Spinal cord (tissue), 10 donors: ENCODE data around the gene FAM181A. TPM values are rescaled to one million over a fixed set of nuclear protein-coding genes. Genes with fewer than 3 reads are reported as not detected.

Experiments
- DNase-seq, 6 donors: peaks; one replicate each; pipeline versions ENCODE4 v3.0.0 to v3.0.0-alpha.2; 2013 to 2015; ENCODE audit warnings: low spot score in 6 of 6, low read depth in 4 of 6
- H3K27ac ChIP-seq: one replicate; pipeline ENCODE4 v1.5.1; 2013; ENCODE audit warnings: low read depth, low read length, control low read depth
- H3K27me3 ChIP-seq: one replicate; pipeline ENCODE4 v1.6.1; 2013; ENCODE audit warnings: low read length; ENCODE audit not compliant: control insufficient read depth, insufficient read depth
- H3K36me3 ChIP-seq: one replicate; pipeline ENCODE4 v1.6.1; 2013; ENCODE audit warnings: low read length; ENCODE audit not compliant: control insufficient read depth, insufficient read depth
- H3K4me1 ChIP-seq: one replicate; pipeline ENCODE4 v1.6.1; 2013; ENCODE audit warnings: low read length; ENCODE audit not compliant: control insufficient read depth, insufficient read depth
- H3K4me3 ChIP-seq: one replicate; pipeline ENCODE4 v1.5.1; 2013; ENCODE audit warnings: low read depth, low read length, control low read depth
- H3K9me3 ChIP-seq: one replicate; pipeline ENCODE4 v1.6.1; 2013; ENCODE audit warnings: low read length; ENCODE audit not compliant: control insufficient read depth, insufficient read depth
- WGBS: methylation state at CpG from one replicate; pipeline ENCODE4 v1.1.5; 2013; ENCODE audit warnings: missing lambda C conversion rate; ENCODE audit not compliant: insufficient coverage; 5-methylcytosine and 5-hydroxymethylcytosine counted together
- polyA plus RNA-seq, 2 donors: library from polyadenylated mRNA; unstranded; fragments of 120-200 nt; gene quantifications; one replicate each; pipeline ENCODE4 v1.2.1, GENCODE V29; 2013; ENCODE audit not compliant: insufficient read length in 2 of 2
- total RNA-seq, 2 donors: library from RNA; depleted of rRNA in 1 of 2; stranded (reverse); fragments of 120-200 nt in 1 of 2; fragments of >200 nt in 1 of 2; gene quantifications; one replicate each; pipeline versions ENCODE4 v1.2.3 to v1.2.4, GENCODE V29; 2013 to 2014
- donor health status: healthy.

The FAM181A gene
- total and polyA plus RNA-seq, 4 donors, result 3.3 to 16.0 (median 7.6) TPM

- Histone ChIP-seq H3K4me1 (peaks cover 22% of the 10 kb centered on the region), H3K27me3 (no peaks in the 10 kb centered on the region), H3K36me3 (no peaks in the 10 kb centered on the region), H3K27ac (no peak overlapping the region), H3K9me3 (no peaks in the 10 kb centered on the region), H3K4me3 (no peak overlapping the region)
- WGBS, result 80% methylated on average over 14 of the region's 15 CpGs
- DNase-seq, result no peak
Observed at GRCh38 chr14:93891756-93892504, 35.2 kb upstream of the FAM181A start.

GRCh38 chr14:93892505-93892839 lies 34.7 kb upstream of the FAM181A start:
- H3K36me3 ChIP-seq, result no peaks in the 10 kb centered on the region
- H3K27me3 ChIP-seq, result no peaks in the 10 kb centered on the region
- no peak for DNase-seq
- H3K4me1 ChIP-seq, result peaks cover 22% of the 10 kb centered on the region
- H3K27ac ChIP-seq, result no peak overlapping the region
- no peaks in the 10 kb centered on the region for H3K9me3 ChIP-seq
- no peak overlapping the region for H3K4me3 ChIP-seq
- 100% methylated on average over 2 of the region's 5 CpGs for WGBS

GRCh38 chr14:93892923-93893558 lies 34.1 kb upstream of the FAM181A start:
- 20% methylated on average over 9 of the region's 13 CpGs for WGBS
- Histone ChIP-seq H3K27ac (peak overlapping the region; percentile 1), H3K4me1 (peaks cover 22% of the 10 kb centered on the region), H3K27me3 (no peaks in the 10 kb centered on the region), H3K9me3 (no peaks in the 10 kb centered on the region), H3K36me3 (no peaks in the 10 kb centered on the region), H3K4me3 (no peak overlapping the region)
- peak in 5 of 6 donors; percentile 58 to 95 (median 67) for DNase-seq

- peak in 2 of 6 donors; percentile 30 to 78 for DNase-seq
- Histone ChIP-seq H3K27ac (peak overlapping the region; percentile 1), H3K36me3 (no peaks in the 10 kb centered on the region), H3K4me1 (peaks cover 22% of the 10 kb centered on the region), H3K4me3 (no peak overlapping the region), H3K9me3 (no peaks in the 10 kb centered on the region), H3K27me3 (no peaks in the 10 kb centered on the region)
- WGBS, result 50% methylated on average over 8 of the region's 12 CpGs
Observed at GRCh38 chr14:93893661-93894261, 33.4 kb upstream of the FAM181A start.

- Histone ChIP-seq H3K27ac (no peak overlapping the region), H3K4me1 (peaks cover 22% of the 10 kb centered on the region), H3K27me3 (no peaks in the 10 kb centered on the region), H3K36me3 (no peaks in the 10 kb centered on the region), H3K4me3 (no peak overlapping the region), H3K9me3 (no peaks in the 10 kb centered on the region)
- peak in 1 of 6 donors; percentile 91 for DNase-seq
- 81% methylated on average over 7 of the region's 9 CpGs for WGBS
Observed at GRCh38 chr14:93895023-93895604, 32.0 kb upstream of the FAM181A start.

- WGBS, result 74% methylated on average over 5 of the region's 5 CpGs
- Histone ChIP-seq H3K4me3 (no peak overlapping the region), H3K4me1 (peaks cover 22% of the 10 kb centered on the region), H3K36me3 (no peaks in the 10 kb centered on the region), H3K27ac (no peak overlapping the region), H3K9me3 (no peaks in the 10 kb centered on the region), H3K27me3 (no peaks in the 10 kb centered on the region)
- no peak for DNase-seq
Observed at GRCh38 chr14:93897476-93897845, 29.7 kb upstream of the FAM181A start.

- no peak overlapping the region for H3K27ac ChIP-seq
- no peaks in the 10 kb centered on the region for H3K9me3 ChIP-seq
- no peak for DNase-seq
- 93% methylated on average over 15 of the region's 15 CpGs for WGBS
- H3K36me3 ChIP-seq, result no peaks in the 10 kb centered on the region
- peaks cover 16% of the 10 kb centered on the region for H3K4me1 ChIP-seq
- H3K27me3 ChIP-seq, result no peaks in the 10 kb centered on the region
- H3K4me3 ChIP-seq, result no peak overlapping the region
Observed at GRCh38 chr14:93898081-93898611, 29.0 kb upstream of the FAM181A start.

GRCh38 chr14:93898731-93899130 lies 28.4 kb upstream of the FAM181A start:
- 92% methylated on average over 5 of the region's 5 CpGs for WGBS
- H3K4me3 ChIP-seq, result no peak overlapping the region
- no peaks in the 10 kb centered on the region for H3K27me3 ChIP-seq
- no peak for DNase-seq
- H3K4me1 ChIP-seq, result peaks cover 10% of the 10 kb centered on the region
- no peaks in the 10 kb centered on the region for H3K9me3 ChIP-seq
- H3K27ac ChIP-seq, result no peak overlapping the region
- no peaks in the 10 kb centered on the region for H3K36me3 ChIP-seq

GRCh38 chr14:93901813-93902212 lies 25.3 kb upstream of the FAM181A start:
- no peak for DNase-seq
- Histone ChIP-seq H3K36me3 (no peaks in the 10 kb centered on the region), H3K4me3 (no peak overlapping the region), H3K4me1 (peaks cover 5% of the 10 kb centered on the region), H3K9me3 (no peaks in the 10 kb centered on the region), H3K27ac (no peak overlapping the region), H3K27me3 (no peaks in the 10 kb centered on the region)
- 74% methylated on average over 6 of the region's 6 CpGs for WGBS
